ENCODE measurements around the gene TMEM232.
"Not testable (repeated sequence)": the region's sequence is repeated elsewhere in the genome, so short reads cannot be mapped to it uniquely, and the experiment has no call there.

Gene TMEM232

DNA sequence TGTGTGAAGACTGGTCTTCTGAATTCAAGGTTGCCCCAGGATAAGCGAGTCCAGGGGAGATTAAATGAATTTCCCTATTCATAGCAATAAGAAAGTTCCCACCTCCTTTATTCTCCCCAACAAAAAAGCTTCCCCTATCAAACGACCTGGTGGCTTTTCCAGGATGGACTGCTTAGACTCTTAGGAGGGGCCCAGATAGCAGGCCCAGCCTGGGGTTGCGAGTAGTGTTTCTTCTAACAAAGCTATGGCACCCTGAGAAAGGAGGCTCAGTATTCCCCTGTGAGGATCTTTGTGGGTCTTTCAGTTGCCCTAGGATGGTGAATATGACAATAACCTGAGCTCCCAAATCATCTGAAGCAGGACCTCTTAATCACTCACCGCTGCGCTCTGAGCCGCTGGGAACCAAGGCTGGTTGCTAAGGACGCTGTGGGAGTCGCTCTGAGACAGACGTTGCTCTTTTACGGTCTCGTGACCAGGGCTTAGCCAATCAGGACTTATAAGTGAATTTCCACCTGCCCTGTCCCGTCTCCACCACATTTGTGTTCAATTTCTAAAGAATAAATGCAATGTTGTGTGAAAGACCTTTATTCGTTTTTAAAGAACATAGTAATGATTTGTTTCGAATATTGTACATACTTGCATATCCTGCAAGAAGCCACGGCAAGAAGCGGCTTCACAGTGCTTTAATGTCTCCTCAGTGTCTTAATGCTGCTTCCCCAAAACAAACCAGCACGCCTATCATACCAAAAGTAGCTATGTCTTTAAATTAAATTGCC lies at the start of gene TMEM232:
TSS of gene TMEM232 (minus strand) at position 423 of the 776 bp plus-strand sequence. CDS start 59,319 bp downstream, outside the sequence.
- peak; percentile 93 for DNase-seq

DNA sequence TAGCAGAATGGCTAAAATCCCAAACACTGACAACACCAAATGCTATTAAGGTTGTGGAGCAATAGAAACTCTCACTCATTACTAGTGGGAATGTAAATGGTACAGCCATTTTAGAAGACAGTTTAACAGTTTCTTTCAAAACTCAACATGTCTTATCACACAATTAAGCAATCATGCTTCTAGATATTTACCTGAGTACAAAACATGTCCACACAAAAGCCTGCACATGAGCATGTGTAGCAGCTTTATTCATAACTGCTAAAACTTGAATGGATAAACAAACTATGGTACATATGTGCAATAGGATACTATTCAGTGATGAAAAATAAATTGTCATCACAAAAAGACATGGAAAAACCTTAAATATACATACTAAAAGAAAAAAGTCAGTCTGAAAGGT lies 43.8 kb upstream of the TMEM232 start:
- no peak for DNase-seq

DNA sequence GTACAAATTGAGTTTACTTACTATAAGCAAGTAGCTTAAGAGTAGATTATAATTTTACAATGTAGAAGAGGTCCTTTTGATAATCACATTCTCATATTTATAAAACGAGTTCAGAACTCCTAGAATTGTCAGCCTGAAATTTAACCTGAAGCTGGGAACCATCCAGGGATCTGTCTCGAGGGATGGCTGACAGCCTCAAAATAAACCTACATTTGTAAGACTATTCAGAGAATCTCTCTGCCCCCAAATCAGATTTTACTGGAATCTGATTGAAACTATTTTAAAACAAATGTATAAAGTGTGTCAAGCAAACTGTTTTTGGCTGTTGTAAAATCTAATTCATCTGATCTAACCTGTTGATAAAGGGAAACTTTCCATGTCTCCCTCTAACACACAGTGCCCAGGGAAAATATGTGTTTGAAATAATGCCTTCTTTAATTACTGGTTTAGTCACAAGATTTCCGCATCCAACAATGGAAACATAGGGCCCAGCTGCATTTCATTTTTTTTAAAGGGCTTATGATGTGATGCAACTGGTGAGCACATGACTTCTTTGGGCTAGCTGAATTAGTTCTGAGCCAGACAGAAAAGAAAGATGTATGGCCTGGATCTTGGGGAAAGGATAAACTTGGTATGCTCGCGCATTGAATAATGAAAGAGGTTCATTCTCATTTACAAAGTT lies 42.7 kb upstream of the TMEM232 start:
- no peak for DNase-seq

DNA sequence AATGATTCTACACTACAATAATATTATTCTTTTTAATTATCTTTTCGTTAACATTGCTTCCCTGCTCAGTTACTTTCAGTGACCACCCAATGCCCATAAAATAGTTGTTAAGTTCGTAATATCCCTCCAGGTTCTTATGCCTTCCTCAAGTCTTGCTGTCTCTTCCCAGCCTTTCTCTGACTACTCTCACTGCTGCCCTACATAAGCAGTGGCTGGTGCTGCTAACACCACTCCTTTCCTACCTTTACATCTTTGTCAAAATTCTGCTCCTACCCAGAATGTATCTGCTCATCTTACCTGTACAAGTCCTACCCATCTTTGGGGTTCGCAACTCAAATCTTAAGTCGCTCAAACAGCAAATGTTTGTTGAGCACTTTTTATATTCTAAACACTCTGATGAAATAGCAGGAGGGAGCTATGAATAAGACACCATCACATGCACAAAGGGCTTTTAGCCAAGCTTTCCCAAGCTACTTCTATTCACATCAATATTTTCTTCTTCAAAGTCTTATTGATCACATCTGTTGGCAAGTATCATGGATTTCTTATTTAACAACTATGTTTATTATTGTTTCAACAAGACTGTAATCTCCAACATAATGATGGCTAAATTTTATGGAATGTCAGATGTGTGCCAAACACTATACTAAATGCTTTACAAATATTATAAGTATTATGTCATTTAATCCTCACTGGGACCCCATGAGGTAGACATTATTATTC lies 41.8 kb upstream of the TMEM232 start:
- DNase-seq = no peak

DNA sequence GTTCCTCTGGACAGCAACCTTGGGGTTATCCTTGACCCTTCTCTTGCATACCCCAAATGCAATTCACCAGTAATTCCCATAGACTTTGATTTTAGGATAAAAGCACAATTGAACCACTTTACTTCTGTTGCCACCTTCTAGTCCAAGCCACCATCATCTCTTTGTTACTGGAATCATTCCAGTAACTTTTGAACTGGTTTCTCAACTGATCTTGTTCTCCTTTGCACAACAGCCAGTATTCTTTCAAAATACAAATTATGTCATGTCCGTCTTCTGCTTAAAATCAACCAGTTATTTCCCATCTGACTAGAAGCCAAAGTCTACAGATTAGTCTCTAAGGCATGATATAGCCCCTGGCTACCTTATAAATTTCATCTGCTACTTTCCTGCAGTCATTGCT lies 33.7 kb upstream of the TMEM232 start:
- no peak for DNase-seq

DNA sequence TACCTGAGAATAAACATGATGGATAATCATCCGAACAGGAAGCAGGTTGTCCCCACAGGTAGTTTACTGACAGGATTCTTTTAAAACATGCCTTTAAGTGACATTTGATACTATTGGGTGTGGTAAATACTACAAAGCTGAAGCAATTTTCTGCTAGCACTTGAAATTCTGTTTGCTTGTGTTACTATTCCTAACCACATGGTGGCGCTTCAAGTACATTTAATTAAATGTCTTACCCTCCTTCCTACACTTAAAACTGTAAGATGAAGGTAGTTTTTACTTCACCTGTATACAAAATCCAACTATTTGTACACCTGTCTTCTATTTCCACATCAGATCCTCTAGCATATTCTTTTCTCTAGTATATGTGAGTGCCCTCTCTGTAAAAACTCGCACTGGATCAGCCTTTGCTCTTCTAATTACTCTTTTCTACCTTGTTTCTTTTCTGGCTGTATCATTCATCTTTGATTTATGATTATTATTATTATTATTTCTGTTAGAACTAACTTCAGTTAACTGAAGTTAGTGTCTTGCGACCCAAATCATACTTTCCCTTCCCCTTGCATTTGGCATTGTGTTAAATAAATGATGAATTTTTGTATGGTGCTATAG lies 30.8 kb upstream of the TMEM232 start:
- DNase-seq = peak; percentile 80

DNA sequence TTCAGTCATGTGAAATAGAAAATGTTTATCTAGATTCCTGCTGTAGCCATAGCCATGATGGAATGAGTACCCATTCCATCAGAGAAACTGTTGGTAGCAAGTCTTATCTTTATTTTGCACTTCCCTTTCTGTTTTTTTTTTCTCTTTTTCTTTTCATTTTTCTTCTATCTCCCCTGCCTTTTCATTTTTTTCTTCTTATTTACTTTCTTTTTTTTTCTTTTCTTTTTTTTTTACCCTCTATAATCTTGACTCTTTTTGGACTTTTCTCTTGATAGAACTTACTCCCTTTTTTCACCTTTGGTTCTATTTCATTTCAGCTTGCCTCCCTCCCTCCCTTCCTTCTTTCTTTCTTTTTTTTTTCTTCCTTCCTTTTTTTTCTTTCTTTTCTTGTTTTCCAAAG lies 27.7 kb upstream of the TMEM232 start:
- DNase-seq = peak; percentile 22

DNA sequence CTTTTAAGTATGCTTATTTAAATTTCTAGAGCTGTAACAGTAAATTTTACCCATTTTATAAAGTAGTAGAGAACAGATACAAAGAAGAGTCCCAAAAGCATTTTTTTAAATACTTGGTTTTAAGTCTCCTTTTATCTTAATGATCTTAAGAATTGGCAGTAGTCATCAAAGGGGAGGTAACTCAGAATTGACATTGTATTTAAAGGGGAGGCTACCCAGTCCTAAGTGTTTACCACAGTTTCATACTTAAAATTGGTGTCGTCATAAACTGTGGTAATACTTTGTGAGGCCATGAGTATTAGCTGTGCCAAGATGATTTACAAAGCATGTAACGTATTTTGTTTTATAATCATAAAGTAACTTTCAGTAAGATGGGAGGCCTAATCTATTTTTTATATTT lies 27.1 kb upstream of the TMEM232 start:
- peak; percentile 44 for DNase-seq

DNA sequence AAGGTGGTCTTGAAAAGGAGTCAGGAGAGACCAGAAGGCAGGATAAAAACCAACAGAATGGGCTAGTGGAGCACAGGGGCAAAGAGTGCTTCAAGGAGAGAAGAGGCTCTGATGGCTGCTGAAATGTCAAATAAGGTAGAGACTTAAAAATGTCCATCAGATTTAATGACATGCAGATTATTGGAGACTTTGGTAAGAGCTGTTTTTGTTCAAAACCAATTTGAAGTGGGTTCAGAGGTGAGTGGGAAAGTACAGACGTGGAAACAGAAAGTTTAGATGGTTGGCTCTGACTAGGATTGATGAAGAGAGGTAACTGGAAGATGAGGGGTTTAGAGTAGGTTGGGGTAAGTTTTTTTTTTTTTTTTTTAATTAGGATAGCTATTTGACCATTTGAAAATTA lies 26.5 kb upstream of the TMEM232 start:
- DNase-seq = no peak

DNA sequence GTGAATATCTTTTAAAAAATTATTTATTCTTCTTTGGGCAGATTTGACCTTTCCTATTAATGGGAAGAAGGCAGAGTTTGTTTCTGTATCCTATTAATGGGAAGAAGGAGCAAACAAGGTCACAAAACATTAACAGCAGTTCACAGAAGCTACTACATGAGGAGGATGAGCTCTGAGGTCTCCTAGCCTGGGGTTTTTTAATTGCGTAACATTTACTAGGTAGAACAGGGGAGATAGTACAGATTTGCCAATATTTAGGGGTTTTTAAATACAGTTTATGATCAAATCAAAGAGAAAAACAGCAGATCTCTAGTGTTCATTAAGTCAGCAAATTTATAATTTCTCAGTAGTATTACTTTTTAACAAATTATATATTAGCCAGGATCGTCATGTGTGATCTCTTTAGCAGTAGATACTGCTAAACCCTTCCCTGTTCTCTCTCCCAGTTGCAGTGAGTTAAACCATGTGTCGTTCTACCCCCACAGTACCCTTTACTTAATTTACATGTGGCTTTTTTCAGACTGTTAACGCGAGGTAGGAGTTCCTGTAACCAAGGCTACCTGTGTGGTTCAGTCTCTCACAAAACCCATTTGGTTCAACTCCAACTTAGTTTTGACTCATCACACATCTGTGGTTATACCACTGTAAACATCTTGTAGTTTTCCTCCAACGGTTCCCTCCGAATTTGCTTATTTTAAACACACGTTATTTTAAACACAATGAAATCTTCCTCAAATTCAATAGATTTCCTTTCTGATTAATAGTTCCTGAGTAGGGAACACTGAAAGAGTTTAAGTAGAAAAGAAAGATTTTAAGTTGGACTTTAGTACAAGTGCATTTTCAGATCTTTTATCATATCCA lies 25.7 kb upstream of the TMEM232 start:
- DNase-seq = no peak

DNA sequence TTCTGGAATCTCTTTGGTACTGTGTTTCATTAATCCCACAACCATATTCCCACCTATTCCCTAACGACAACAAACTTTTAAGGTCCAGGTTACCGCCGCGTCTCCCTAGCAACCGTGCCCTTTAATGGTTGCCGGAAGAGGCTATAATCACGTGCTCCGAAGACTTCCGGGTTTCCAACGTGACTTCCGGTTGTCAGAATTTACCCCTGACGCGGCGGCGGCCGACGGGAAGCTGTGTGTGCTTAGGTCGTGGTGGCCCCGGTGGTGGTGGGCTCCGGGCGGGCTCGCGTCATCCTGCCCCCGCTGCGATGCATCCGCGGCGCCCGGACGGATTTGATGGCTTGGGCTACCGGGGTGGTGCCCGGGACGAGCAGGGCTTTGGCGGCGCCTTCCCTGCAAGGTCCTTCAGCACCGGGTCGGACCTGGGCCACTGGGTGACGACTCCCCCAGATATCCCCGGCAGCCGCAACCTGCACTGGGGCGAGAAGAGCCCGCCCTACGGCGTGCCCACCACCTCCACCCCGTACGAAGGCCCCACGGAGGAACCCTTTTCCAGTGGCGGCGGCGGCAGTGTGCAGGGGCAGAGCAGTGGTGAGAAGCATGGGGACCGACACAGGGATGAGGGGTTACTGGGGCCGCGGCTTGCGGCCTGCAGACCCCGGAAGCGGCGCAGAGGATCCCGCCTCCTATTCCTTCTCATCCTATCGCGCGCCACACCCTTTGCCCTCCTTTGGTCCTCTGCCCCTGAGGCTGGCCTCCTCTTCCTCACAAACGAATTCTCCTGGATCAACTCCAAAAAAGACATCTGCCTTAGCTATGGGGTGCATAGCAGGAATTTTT lies 12.6 kb upstream of the TMEM232 start, which contains the start of gene SLC25A46:
TSS of gene SLC25A46 (plus strand) at position 196 of the 840 bp plus-strand sequence. CDS start at position 309, 113 bp downstream.
- DNase-seq = peak; percentile 97

DNA sequence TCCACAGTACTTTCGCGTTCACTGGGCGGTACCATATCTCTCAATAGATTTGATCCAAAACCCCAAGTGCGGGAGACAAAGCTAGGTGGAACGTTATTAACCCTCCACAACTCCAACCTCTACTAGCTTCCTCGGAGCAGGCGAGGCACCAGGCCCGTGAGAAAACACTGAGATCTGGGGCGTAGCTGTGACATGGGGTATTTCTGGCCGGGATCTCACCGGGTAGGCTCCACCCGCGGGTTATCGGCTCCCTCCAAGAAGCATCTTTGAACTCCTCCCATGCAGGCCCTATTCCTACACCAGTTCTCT lies 12.0 kb upstream of the TMEM232 start:
- no peak for DNase-seq

DNA sequence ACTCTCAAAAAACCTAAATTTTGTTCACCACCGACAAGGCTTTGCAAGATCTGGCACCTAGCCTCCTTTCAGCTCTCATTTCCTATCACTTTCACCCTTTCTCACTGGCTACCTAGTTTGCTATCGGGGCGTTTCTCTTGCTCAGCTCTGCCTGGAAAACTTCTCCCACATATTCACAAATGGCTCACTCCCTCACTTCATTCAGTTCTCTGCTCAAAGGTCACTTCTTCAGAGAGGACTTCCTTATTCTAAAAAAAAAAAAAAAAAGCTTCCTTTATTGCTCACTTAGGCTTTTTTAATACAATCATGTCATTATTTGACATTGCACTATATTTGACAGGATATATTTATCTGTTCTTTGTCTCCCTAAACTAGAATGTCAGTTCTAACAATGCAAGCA lies 10.3 kb upstream of the TMEM232 start:
- DNase-seq = no peak

DNA sequence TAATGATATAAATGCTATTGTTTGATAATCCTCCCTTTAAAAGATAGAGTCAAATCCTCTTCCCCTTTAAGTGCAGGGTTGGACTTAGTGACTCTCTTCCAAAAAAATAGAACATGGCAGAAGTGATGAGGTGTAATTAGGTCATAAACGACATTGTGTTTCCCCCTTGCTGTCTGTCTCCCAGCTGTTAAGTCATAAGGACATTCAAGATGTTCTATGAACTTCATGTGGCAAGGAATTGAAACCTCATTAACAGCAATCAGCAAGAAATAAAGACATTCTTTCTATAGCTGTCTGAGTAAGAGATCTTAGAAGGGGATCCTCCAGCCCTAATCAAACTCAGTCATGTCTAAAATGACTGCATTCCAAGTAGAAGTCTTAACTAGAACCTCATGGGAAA lies 9.1 kb upstream of the TMEM232 start:
- no peak for DNase-seq

DNA sequence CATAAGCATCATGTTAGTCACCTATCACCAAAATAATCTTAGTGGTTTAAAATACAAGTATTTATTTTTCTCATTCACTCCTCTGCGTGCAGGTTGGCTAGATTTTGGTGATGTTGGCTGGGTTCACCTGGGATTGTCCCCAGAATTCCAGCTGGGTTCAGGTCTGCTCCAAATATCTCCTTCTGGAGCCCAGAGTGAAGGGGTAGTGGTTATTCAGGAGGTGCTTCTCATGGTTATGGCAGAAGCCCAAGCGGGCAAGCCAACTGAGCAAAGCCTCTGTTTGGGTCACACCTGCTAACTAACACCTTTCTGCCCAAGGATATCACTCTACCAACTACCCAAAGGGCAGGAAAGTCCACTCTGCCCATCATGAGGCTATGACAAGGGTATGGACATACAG lies 7.6 kb upstream of the TMEM232 start:
- DNase-seq = no peak

DNA sequence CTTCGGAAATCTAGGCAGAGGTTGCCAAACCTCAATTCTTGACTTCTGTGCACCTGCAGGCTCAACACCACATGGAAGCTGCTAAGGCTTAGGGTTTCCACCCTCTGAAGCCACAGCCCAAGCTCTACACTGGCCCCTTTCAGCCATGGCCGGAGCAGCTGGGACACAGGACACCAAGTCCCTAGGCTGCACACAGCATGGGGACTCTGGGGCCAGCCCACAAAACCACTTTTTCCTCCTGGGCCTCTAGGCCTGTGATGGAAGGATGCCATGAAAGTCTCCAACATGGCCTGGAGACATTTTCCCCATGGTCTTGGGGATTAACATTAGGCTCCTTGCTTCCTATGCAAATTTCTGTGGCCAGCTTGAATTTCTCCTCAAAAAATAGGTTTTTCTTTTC lies 5.0 kb upstream of the TMEM232 start:
- DNase-seq = not testable (repeated sequence)

DNA sequence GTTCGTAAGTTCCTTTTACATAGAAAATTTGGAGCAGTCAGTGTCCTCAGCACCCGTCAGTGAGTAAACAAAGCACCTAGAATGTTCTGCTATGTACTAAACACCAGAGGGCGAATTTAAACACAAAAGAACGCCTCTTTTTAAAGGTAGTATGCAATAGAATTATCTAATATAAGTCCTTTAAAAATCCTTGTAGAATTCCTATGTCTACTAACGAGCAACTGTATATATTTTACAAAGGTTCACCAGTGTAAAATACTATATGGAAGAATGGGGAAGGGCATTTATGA lies 499 bp upstream of the TMEM232 start:
- DNase-seq = peak; percentile 59

DNA sequence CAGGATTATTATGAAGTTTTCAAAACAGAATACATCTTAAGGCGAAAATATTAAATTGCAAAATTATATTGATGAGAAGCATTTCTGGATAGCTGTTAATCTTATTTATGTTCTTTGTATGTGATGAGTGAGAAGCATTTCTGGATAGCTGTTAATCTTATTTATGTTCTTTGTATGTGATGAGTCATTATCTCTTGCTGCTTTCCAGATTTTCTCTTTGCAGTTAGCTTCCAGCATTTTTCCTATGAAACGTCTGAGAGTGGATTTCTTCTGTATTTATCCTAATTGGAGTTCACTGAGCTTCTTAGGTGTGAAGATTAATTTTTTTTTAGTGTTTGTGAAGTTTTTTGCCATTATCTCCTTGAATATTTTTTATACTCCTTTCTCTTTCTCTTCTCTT lies 8.2 kb downstream of the TMEM232 start:
- DNase-seq = no peak

DNA sequence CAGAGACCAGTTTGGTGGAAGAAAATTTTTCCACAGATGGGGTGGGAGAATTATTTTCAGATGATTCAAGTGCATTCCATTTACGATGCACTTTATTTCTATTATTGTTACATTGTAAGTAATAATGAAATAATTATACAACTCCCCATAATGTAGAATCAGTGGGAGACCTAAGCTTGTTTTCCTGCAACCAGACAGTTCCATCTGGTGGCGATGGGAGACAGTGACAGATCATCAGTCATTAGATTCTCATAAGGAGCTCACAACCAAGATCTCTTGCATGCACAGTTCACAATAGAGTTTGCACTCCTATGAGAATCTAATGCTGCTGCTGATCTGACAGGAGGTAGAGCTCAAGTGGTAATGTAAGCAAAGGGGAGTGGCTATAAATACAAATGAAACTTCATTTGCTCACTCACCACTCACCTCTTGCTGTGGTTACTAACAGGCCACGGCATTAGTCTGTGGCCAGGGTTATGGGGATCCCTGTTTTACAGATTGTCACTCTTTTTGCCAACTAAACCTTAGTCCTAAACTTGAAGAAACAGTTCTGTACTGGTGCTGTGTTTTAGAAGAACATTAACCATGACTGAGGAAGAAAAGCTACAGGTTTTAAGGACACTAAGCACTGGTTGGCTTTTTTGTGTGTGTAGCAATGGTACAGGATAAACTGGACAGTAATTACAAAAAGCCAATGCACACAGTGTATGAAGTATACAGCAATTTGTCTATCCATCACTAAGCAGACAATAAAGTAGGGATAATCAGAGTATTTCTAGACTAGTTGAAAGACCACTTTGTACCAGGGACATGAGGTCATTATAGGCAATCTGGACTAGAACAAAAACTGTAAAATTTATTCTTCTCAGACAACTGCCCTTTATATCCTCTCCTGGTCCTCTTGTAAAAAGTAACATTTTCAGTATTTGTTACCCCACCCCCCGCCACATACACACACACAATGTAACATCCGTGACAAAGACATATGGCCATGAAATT lies 9.9 kb downstream of the TMEM232 start:
- no peak for DNase-seq

DNA sequence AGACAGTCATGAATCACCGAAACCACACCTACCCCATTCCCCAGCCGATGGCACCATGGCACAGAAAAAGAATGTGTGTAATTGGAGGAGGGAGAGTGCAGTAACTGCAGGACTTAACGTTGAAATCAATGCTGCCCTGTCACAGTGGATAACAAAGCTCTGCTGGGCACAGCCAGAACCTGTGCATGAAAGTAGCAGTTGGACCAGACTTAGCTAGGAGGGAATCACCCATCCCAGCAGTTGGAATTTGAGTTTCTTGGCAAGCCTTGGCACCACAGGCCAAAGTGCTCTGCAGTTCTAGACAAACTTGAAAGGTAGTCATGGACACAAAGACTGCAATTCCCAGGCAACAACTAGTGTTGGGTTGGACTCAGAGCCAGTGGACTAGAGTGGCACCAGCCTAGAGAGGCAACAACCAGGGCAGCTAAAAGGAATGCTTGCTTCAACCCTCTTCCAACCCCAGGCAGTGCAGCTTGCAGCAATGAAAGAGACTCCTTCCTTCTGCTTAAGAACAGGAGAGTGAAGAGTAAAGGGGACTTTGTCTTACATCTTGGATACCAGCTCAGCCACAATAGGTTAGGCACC lies 19.1 kb downstream of the TMEM232 start:
- no peak for DNase-seq

Measured in hematopoietic multipotent progenitor cell treated with erythropoietin and hydrocortisone succinate and interleukin-3 and kit ligand, for 6 days (in vitro differentiated cells).